Upper lobe of left lung (tissue), 6 donors: ENCODE data around the gene PCGF3. TPM values are rescaled to one million over a fixed set of nuclear protein-coding genes. Genes with fewer than 3 reads are reported as not detected.

ENCODE experiments used
- ATAC-seq, 2 donors: fragments of 200-7000 bp; cut with Tn5 transposase; one replicate each; pipeline ENCODE4 v1.9.1; 2022; ENCODE audit warnings: mild to moderate bottlenecking in 2 of 2, moderate library complexity in 2 of 2; ENCODE audit not compliant: low FRiP score in 2 of 2
- DNase-seq, 2 donors: peaks; one replicate each; pipeline ENCODE4 v3.0.0-alpha.2; 2019 to 2020
- H3K27ac ChIP-seq, 4 donors: fragments of 200-600 bp; sonication (generic); one replicate each; pipeline ENCODE4 v1.5.1; 2016 to 2019
- H3K27me3 ChIP-seq, 4 donors: fragments of 200-600 bp; sonication (generic); one replicate each; pipeline ENCODE4 v1.5.1; 2017 to 2019
- H3K36me3 ChIP-seq, 4 donors: fragments of 200-600 bp; sonication (generic); one replicate each; pipeline ENCODE4 v1.5.1; 2016 to 2019
- H3K4me1 ChIP-seq, 4 donors: fragments of 200-600 bp; sonication (generic); one replicate each; pipeline ENCODE4 v1.5.1; 2018 to 2019
- H3K4me3 ChIP-seq, 4 donors: fragments of 200-600 bp; sonication (generic); one replicate each; pipeline ENCODE4 v1.5.1; 2017 to 2019; ENCODE audit warnings: mild to moderate bottlenecking in 2 of 4, moderate library complexity in 1 of 4
- H3K9me3 ChIP-seq, 4 donors: fragments of 200-600 bp; sonication (generic); one replicate each; pipeline ENCODE4 v1.5.1; 2018 to 2019
- CTCF ChIP-seq, 6 experiments: fragments of 450-650 bp in 4 of 6; fragments of 200-600 bp in 2 of 6; sonication (generic) in 2 of 6; IDR thresholded peaks; one replicate each; pipeline ENCODE4 v1.5.1; 2016 to 2019; ENCODE audit warnings: antibody characterized with exemption in 6 of 6
- EP300 ChIP-seq, 4 donors: sonication (generic); formaldehyde crosslinking; IDR thresholded peaks; one replicate each; pipeline ENCODE4 v1.5.1; 2017; ENCODE audit warnings: antibody characterized with exemption in 4 of 4, control low read depth in 2 of 4
- POLR2A ChIP-seq, 4 donors: fragments of 450-650 bp; IDR thresholded peaks; one replicate each; pipeline ENCODE4 v1.5.1; 2016 to 2017; ENCODE audit warnings: antibody characterized with exemption in 4 of 4, mild to moderate bottlenecking in 2 of 4
- POLR2AphosphoS5 ChIP-seq, 2 donors: sonication (generic); formaldehyde crosslinking; IDR thresholded peaks; one replicate each; pipeline ENCODE4 v1.5.1; 2017; ENCODE audit warnings: antibody characterized with exemption in 2 of 2
- WGBS, 2 donors: methylation state at CpG; one replicate each; pipeline ENCODE4 v1.1.5; 2017 to 2018; 5-methylcytosine and 5-hydroxymethylcytosine counted together
- total RNA-seq, 6 donors: library from RNA; depleted of rRNA in 4 of 6; stranded (reverse); fragments of >200 nt in 4 of 6; gene quantifications; one replicate each; pipeline versions ENCODE4 v1.1.0 to v1.2.1, GENCODE V29; 2016 to 2021
- donor health status: DM: no; HTN: no; CAD: no; lungs with moderate emphysema.
- donor health status: DM: no; HTN: yes; CAD: no; lungs with severe emphysema.

The PCGF3 gene
- total RNA-seq, 6 donors from 2014 or later: 36.4 to 150 (median 41.0) TPM

GRCh38 chr4:725391-726234, 20.0 kb downstream of the PCGF3 start:
- peak overlapping the region in 3 of 4 donors; percentile 48 to 61 (median 58) for H3K27ac ChIP-seq
- 90 to 93% methylated on average over 29 to 33 of the region's 41 CpGs for WGBS, 2 donors
- H3K36me3 ChIP-seq: peaks cover 0 to 18% (median 10%) of the 10 kb centered on the region in 4 donors
- no peak for TF ChIP-seq EP300 (IDR thresholded peaks at IDR 0.05)
- TF ChIP-seq POLR2A (IDR thresholded peaks at IDR 0.05): no peak
- no peak for TF ChIP-seq CTCF (IDR thresholded peaks at IDR 0.05)
- no peak for TF ChIP-seq POLR2AphosphoS5 (IDR thresholded peaks at IDR 0.05)
- H3K27me3 ChIP-seq: no peaks in the 10 kb centered on the region
- peak in 1 of 2 donors; percentile 68 for DNase-seq
- H3K4me1 ChIP-seq: peaks cover 17 to 30% (median 28%) of the 10 kb centered on the region in 4 donors
- H3K4me3 ChIP-seq: no peak overlapping the region
- no peak for ATAC-seq
- no peaks in the 10 kb centered on the region for H3K9me3 ChIP-seq

GRCh38 chr4:726235-726787, 20.7 kb downstream of the PCGF3 start:
- ATAC-seq (peak in 1 of 2 donors; percentile 25), DNase-seq (peak in 1 of 2 donors; percentile 80)
- TF ChIP-seq POLR2AphosphoS5 (IDR thresholded peaks at IDR 0.05) (no peak), EP300 (IDR thresholded peaks at IDR 0.05) (no peak), CTCF (IDR thresholded peaks at IDR 0.05) (no peak), POLR2A (IDR thresholded peaks at IDR 0.05) (no peak)
- Histone ChIP-seq H3K4me3 (no peak overlapping the region), H3K27me3 (no peaks in the 10 kb centered on the region), H3K4me1 (peaks cover 11 to 23% (median 21%) of the 10 kb centered on the region in 4 donors), H3K36me3 (peaks cover 0 to 25% (median 17%) of the 10 kb centered on the region in 4 donors), H3K9me3 (no peaks in the 10 kb centered on the region), H3K27ac (peak overlapping the region in 3 of 4 donors; percentile 48 to 61 (median 58))
- 48 to 71% methylated on average over 11 to 15 of the region's 16 CpGs for WGBS, 2 donors

GRCh38 chr4:726838-727237, 21.2 kb downstream of the PCGF3 start:
- no peak for TF ChIP-seq EP300 (IDR thresholded peaks at IDR 0.05)
- no peak for TF ChIP-seq POLR2A (IDR thresholded peaks at IDR 0.05)
- no peak for TF ChIP-seq CTCF (IDR thresholded peaks at IDR 0.05)
- TF ChIP-seq POLR2AphosphoS5 (IDR thresholded peaks at IDR 0.05): no peak
- 67 to 77% methylated on average over 12 to 14 of the region's 17 CpGs for WGBS, 2 donors

GRCh38 chr4:727576-727975, 21.9 kb downstream of the PCGF3 start:
- H3K4me1 ChIP-seq: peaks cover 5 to 18% (median 13%) of the 10 kb centered on the region in 4 donors
- 66 to 83% methylated on average over 6 of the region's 6 CpGs for WGBS, 2 donors
- H3K27ac ChIP-seq: no peak overlapping the region
- H3K27me3 ChIP-seq: no peaks in the 10 kb centered on the region
- no peak for TF ChIP-seq POLR2A (IDR thresholded peaks at IDR 0.05)
- TF ChIP-seq POLR2AphosphoS5 (IDR thresholded peaks at IDR 0.05): no peak
- no peak for TF ChIP-seq EP300 (IDR thresholded peaks at IDR 0.05)
- no peak for TF ChIP-seq CTCF (IDR thresholded peaks at IDR 0.05)
- peaks cover 2 to 31% (median 20%) of the 10 kb centered on the region in 4 donors for H3K36me3 ChIP-seq
- H3K9me3 ChIP-seq: no peaks in the 10 kb centered on the region
- DNase-seq: no peak
- no peak overlapping the region for H3K4me3 ChIP-seq
- no peak for ATAC-seq

More at GRCh38 chr4:726838-727237, 21.2 kb downstream of the PCGF3 start:
- Histone ChIP-seq H3K4me1 (peaks cover 6 to 18% (median 16%) of the 10 kb centered on the region in 4 donors), H3K9me3 (no peaks in the 10 kb centered on the region), H3K27me3 (no peaks in the 10 kb centered on the region), H3K4me3 (no peak overlapping the region), H3K36me3 (peaks cover 0 to 25% (median 17%) of the 10 kb centered on the region in 4 donors), H3K27ac (peak overlapping the region in 2 of 4 donors; percentile 48 to 58)
- DNase-seq (peak in 1 of 2 donors; percentile 58), ATAC-seq (no peak)
